BLaER1 (cell line): Measurements from ENCODE around the gene RTF2.
A peak's percentile ranks its signal among the peaks of the same experiment; 100 is the strongest.

Experiments
- H3K27ac ChIP-seq: shearing (Covaris generic); formaldehyde crosslinking; 2 replicates; pipeline ENCODE4 v1.8.1; 2022
- H3K27me3 ChIP-seq: shearing (Covaris generic); formaldehyde crosslinking; 2 replicates; pipeline ENCODE4 v1.8.1; 2022
- H3K36me3 ChIP-seq: shearing (Covaris generic); formaldehyde crosslinking; 2 replicates; pipeline ENCODE4 v1.8.1; 2022
- H3K4me1 ChIP-seq: shearing (Covaris generic); formaldehyde crosslinking; 2 replicates; pipeline ENCODE4 v1.8.1; 2022
- H3K4me2 ChIP-seq: shearing (Covaris generic); formaldehyde crosslinking; 2 replicates; pipeline ENCODE4 v1.8.1; 2022
- H3K4me3 ChIP-seq: shearing (Covaris generic); formaldehyde crosslinking; 2 replicates; pipeline ENCODE4 v1.8.1; 2022
- H3K9ac ChIP-seq: shearing (Covaris generic); formaldehyde crosslinking; 2 replicates; pipeline ENCODE4 v1.8.1; 2022
- H3K9me3 ChIP-seq: shearing (Covaris generic); formaldehyde crosslinking; 2 replicates; pipeline ENCODE4 v1.8.1; 2022
- H4K20me1 ChIP-seq: shearing (Covaris generic); formaldehyde crosslinking; 2 replicates; pipeline ENCODE4 v1.8.1; 2022
- Cebpa-rat ChIP-seq: shearing (Covaris generic); IDR thresholded peaks from 2 replicates; pipeline ENCODE4 v1.8.1; 2022

The RTF2 gene, protein sequence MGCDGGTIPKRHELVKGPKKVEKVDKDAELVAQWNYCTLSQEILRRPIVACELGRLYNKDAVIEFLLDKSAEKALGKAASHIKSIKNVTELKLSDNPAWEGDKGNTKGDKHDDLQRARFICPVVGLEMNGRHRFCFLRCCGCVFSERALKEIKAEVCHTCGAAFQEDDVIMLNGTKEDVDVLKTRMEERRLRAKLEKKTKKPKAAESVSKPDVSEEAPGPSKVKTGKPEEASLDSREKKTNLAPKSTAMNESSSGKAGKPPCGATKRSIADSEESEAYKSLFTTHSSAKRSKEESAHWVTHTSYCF

DNA sequence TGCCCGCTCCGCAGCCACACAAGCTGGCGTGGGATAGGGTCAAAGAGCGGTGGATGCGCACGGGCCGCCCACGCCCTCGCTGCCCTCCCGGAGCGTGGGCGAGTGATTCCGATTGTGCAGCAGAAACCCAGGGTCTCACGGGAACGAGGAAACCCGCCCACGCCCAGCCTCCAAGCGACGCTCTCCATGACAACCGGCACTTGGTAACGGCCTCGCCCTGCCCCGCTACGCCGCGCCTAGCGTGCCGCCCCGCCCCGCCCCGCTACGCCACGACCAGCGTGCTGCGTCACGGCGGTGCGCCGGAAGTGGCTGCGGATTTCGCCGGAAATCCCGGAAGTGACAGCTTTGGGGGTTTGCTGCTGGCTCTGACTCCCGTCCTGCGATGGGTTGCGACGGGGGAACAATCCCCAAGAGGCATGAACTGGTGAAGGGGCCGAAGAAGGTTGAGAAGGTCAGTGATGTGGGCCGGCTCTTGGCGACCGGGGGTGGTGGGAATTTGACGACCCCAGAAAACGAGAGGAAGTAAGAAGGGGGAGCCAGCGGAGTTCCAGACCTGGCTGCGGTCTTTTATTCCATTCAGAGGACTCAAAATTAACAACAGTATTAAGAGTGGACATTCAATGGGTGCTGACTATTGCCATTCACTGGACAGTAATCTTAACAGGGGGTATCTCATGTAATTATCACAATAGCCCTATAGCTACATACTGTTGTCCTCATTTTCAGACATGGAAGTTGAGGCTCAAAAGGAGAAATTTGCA, at the start of gene RTF2:
TSS of gene RTF2 (plus strand) at position 312 of the 761 bp plus-strand sequence. CDS start at position 383, 71 bp downstream.
- Histone ChIP-seq H3K36me3 (peaks cover 22% of the 10 kb centered on the region), H3K4me1 (peaks cover 50% of the 10 kb centered on the region), H3K27ac (peak within 1 kb of the TSS; percentile 91), H3K27me3 (no peaks in the 10 kb centered on the region), H3K4me3 (peak within 1 kb of the TSS; percentile 90), H4K20me1 (peaks cover 29% of the 10 kb centered on the region; the same call in 1 of the 2 replicates), H3K4me2 (peak within 1 kb of the TSS; percentile 94), H3K9ac (peak within 1 kb of the TSS; percentile 90), H3K9me3 (no peaks in the 10 kb centered on the region)
- no peak for TF ChIP-seq Cebpa-rat

DNA sequence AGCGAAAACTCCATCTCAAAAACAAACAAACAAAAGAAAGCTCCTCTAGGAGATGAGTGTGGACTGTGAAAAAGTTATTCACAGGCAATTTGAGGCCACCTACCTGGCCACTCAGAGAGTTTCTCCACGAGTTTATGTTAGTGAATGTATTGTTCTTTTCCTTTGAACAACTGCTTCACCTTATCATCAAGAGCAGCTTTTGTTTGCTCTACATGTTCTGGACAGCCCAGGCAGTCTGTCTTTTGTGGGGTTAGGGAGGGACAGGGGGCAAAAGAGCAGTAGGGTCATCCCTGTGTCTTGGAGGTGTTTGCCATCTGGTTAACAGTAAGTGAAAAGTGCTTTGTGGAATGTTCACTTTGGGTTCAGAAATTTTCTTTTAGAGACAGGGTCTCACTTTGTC, 48.4 kb upstream of the RTF2 start:
- no peak overlapping the region for H3K4me3 ChIP-seq
- H3K4me1 ChIP-seq = peaks cover 5% of the 10 kb centered on the region; the same call in 1 of the 2 replicates
- H3K27me3 ChIP-seq = no peaks in the 10 kb centered on the region
- H3K4me2 ChIP-seq = no peak overlapping the region
- H3K9me3 ChIP-seq = no peaks in the 10 kb centered on the region
- no peaks in the 10 kb centered on the region for H4K20me1 ChIP-seq
- H3K36me3 ChIP-seq = 0 out of 2 replicates have a peak, but pooled peaks cover 3% of the 10 kb centered on the region
- no peak overlapping the region for H3K27ac ChIP-seq
- TF ChIP-seq Cebpa-rat = no peak
- H3K9ac ChIP-seq = no peak overlapping the region

DNA sequence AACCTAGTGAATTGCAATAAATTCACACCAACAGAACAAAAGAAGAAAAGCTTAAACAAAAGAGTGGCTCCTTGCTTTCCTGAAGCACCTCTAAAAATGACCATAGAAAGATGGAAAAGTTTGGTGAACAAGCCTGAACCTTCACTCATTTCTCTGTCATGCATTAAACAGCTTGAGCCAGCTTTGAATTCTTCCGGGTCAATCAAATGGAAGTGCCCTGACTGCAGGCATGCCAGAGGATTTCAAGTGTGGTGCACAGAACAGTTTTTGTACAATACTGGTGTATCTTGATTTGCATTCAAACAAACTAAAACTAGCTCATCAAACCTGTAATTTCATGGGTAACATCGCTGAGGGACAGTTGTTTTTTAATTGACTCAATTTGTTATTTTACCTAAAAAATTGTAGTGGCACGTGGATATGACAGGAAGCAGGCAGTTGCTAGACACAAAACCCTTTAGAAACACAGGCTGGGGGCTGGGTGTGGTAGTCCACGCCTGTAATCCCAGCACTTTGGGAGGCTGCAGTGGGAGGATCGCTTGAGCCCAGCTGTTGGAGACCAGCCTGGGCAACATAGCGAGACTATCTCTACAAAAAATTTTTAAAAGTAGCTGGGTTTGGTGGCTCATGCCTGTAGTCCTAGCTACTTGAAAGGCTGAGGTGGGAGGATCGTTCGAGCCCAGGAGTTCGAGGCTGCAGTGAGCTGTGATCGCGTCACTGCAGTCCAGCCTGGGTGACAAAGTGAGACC, 47.3 kb upstream of the RTF2 start:
- H3K27ac ChIP-seq = no peak overlapping the region

DNA sequence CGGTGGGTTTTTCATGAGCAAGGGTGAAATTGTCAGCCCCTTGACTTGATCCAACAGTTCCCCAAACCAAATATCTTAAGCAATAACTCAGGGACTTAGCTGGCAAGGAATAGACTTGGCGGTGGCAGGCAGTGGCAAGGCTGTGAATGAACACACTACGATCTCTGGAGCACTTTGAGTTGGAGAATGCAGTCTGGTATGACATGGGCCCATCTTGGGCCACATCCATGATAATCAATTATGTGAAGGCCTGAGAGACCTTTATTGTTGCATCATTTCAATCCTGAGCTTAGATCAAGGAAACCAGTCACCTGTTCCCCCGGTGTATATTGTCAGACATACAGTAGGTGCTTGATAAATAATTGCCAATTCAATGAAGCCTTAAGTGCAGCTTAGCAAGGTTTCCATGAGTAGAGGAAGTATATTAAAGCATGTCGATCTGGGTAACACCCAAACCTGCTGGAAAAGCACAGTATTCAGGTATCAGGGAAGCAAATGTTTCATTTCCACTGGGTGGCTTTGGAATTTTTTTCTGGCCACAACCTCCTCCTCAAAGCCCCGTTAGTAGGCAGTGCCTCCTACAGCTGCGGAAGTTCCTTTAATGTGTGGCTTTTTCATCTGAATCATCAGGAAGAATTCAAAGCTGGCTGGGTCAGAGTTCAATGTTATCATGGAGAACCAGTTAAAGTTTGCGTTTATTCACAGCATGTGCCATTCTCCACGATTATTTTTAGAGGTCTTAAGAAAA, 46.2 kb upstream of the RTF2 start:
- H3K27me3 ChIP-seq = no peaks in the 10 kb centered on the region
- peaks cover 5% of the 10 kb centered on the region; the same call in 1 of the 2 replicates for H3K4me1 ChIP-seq
- H4K20me1 ChIP-seq = no peaks in the 10 kb centered on the region
- no peak overlapping the region for H3K4me2 ChIP-seq
- H3K4me3 ChIP-seq = no peak overlapping the region
- H3K9me3 ChIP-seq = no peaks in the 10 kb centered on the region
- H3K36me3 ChIP-seq = 0 out of 2 replicates have a peak, but pooled peaks cover 3% of the 10 kb centered on the region
- TF ChIP-seq Cebpa-rat = no peak
- H3K27ac ChIP-seq = no peak overlapping the region
- no peak overlapping the region for H3K9ac ChIP-seq

More for the DNA sequence above, 47.3 kb upstream of the RTF2 start:
- H3K4me1 ChIP-seq = peaks cover 5% of the 10 kb centered on the region; the same call in 1 of the 2 replicates
- no peak overlapping the region for H3K9ac ChIP-seq
- H3K9me3 ChIP-seq = no peaks in the 10 kb centered on the region
- H3K4me2 ChIP-seq = no peak overlapping the region
- H3K4me3 ChIP-seq = no peak overlapping the region
- no peaks in the 10 kb centered on the region for H3K27me3 ChIP-seq
- no peak for TF ChIP-seq Cebpa-rat
- H4K20me1 ChIP-seq = no peaks in the 10 kb centered on the region
- 0 out of 2 replicates have a peak, but pooled peaks cover 3% of the 10 kb centered on the region for H3K36me3 ChIP-seq

DNA sequence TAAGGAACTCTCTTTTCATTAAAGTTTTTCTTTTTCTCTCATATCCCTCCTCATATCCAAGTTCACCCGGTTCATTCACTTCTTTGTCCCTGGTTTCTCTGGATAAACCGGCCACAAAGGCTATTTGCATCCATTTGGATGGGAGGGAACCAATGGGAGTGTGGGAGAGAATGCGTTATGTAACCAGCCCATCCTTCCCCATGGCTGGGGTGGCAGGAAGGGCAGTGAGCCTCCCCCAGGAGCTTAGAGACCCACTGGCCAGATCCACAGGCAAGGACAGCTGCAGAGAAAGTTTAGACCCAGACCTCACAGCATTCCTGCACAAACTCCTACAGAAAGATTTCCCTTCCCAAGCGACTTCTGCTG, 45.6 kb upstream of the RTF2 start:
- Histone ChIP-seq H3K4me1 (peaks cover 5% of the 10 kb centered on the region; the same call in 1 of the 2 replicates), H3K9ac (no peak overlapping the region), H4K20me1 (no peaks in the 10 kb centered on the region), H3K27me3 (no peaks in the 10 kb centered on the region), H3K4me3 (no peak overlapping the region), H3K4me2 (no peak overlapping the region), H3K9me3 (no peaks in the 10 kb centered on the region), H3K27ac (no peak overlapping the region), H3K36me3 (no peaks in the 10 kb centered on the region)
- no peak for TF ChIP-seq Cebpa-rat

DNA sequence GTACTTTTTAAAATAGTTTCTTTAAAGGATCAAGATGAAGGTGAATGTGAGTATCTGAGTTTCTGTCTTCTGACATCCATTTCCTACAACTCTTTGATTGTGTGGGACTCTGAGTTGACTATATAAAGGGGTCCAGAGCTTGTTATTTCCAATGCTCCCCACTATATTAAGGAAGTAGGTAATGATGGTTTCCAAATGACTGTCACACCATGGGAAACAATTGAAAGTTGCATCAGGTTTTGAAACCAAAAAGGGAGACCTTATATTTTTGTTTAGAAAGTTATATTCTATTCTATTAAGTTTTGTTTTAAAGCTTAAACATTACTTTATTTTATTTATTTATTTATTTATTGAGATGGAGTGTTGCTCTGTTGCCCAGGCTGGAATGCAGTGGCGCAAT, 45.2 kb upstream of the RTF2 start:
- H3K4me2 ChIP-seq = no peak overlapping the region
- no peaks in the 10 kb centered on the region for H4K20me1 ChIP-seq
- TF ChIP-seq Cebpa-rat = no peak
- no peaks in the 10 kb centered on the region for H3K27me3 ChIP-seq
- no peak overlapping the region for H3K27ac ChIP-seq
- H3K9ac ChIP-seq = no peak overlapping the region
- H3K36me3 ChIP-seq = no peaks in the 10 kb centered on the region
- H3K4me3 ChIP-seq = no peak overlapping the region
- H3K9me3 ChIP-seq = no peaks in the 10 kb centered on the region
- H3K4me1 ChIP-seq = peaks cover 5% of the 10 kb centered on the region; the same call in 1 of the 2 replicates

DNA sequence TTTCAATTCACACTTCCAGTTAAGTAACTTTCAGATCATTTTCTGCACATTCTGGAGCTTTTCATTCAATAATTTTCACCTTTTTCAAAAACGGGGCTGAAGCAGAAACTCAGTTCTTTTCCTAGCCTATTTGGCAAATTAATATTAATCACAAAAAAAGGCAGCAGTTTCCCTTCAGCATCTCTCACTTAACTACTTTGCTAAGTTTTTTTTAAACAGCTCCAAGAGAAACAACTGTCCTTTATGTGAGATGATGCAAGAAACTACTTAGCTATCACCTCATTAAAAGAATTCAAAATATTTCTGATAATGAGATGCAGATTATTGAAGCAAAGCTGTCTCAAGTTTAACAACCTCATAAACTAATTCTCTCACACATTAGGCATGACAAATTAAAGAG, 44.5 kb upstream of the RTF2 start:
- Histone ChIP-seq H3K36me3 (no peaks in the 10 kb centered on the region), H3K27ac (no peak overlapping the region), H3K4me1 (peaks cover 4% of the 10 kb centered on the region; the same call in 1 of the 2 replicates), H3K4me2 (no peak overlapping the region), H3K27me3 (no peaks in the 10 kb centered on the region), H3K9ac (no peak overlapping the region), H3K4me3 (no peak overlapping the region), H4K20me1 (no peaks in the 10 kb centered on the region), H3K9me3 (no peaks in the 10 kb centered on the region)
- TF ChIP-seq Cebpa-rat = no peak

DNA sequence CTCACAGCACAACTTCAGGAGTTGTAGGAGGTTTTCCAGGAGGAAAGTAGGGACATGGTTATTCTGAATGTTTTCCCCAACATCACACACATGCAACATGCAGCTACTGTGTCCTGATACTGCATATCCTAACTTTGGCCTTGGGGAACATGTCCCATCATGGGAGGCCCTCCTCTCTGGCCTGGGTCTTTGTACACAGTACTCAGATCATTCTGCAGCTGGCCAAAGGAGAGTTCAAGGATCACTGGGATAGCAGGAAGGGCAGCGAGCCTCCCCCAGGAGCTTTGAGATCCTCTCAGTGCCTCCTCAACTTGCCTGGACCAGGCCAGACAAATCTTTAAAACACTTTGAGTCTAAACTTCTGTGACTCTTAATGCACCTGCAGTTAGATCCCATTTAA, 43.5 kb upstream of the RTF2 start:
- no peak overlapping the region for H3K9ac ChIP-seq
- no peaks in the 10 kb centered on the region for H3K27me3 ChIP-seq
- peaks cover 6% of the 10 kb centered on the region for H3K4me1 ChIP-seq
- no peak for TF ChIP-seq Cebpa-rat
- no peaks in the 10 kb centered on the region for H3K9me3 ChIP-seq
- H3K36me3 ChIP-seq = no peaks in the 10 kb centered on the region
- H3K4me2 ChIP-seq = no peak overlapping the region
- H4K20me1 ChIP-seq = no peaks in the 10 kb centered on the region
- no peak overlapping the region for H3K27ac ChIP-seq
- no peak overlapping the region for H3K4me3 ChIP-seq

DNA sequence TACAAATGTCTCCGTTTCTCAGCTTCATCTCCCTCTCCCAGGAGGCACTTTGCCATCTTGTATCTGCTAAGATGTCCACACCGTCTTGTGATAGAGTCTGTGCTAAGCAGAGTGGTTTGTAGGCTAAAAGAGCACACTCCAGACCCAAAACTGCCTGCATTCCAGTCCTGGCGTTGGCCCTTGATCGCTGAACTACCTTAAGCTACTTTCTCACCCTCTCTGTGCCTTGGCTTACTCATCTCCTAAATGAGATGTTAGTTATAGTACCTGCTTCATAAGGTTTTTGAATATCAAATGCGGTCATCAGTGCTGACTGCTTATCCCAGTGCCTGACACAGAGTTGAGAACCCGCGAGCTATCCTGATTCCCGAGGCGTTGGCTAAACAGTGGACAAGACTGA, 42.4 kb upstream of the RTF2 start:
- Histone ChIP-seq H3K27ac (no peak overlapping the region), H3K9ac (no peak overlapping the region), H3K9me3 (no peaks in the 10 kb centered on the region), H3K27me3 (no peaks in the 10 kb centered on the region), H3K4me3 (no peak overlapping the region), H3K4me1 (peaks cover 6% of the 10 kb centered on the region), H3K36me3 (no peaks in the 10 kb centered on the region), H4K20me1 (no peaks in the 10 kb centered on the region), H3K4me2 (no peak overlapping the region)
- TF ChIP-seq Cebpa-rat = no peak
